Suprapubic skin (tissue), 4 donors: ENCODE data around the gene RAMACL.

Experiments
- CTCF ChIP-seq, 2 donors: fragments of 200-600 bp in 1 of 2; fragments of 450-650 bp in 1 of 2; sonication (generic) in 1 of 2; IDR thresholded peaks; one replicate each; pipeline ENCODE4 v1.5.1; 2016 to 2019; ENCODE audit warnings: antibody characterized with exemption in 2 of 2, mild to moderate bottlenecking in 1 of 2, moderate library complexity in 1 of 2
- EP300 ChIP-seq: sonication (generic); formaldehyde crosslinking; IDR thresholded peaks from one replicate; pipeline ENCODE4 v1.6.1; 2017; ENCODE audit warnings: antibody characterized with exemption
- POLR2AphosphoS5 ChIP-seq, 3 donors: sonication (generic); formaldehyde crosslinking; IDR thresholded peaks; one replicate each; pipeline ENCODE4 v1.6.1; 2017; ENCODE audit warnings: antibody characterized with exemption in 3 of 3

DNA sequence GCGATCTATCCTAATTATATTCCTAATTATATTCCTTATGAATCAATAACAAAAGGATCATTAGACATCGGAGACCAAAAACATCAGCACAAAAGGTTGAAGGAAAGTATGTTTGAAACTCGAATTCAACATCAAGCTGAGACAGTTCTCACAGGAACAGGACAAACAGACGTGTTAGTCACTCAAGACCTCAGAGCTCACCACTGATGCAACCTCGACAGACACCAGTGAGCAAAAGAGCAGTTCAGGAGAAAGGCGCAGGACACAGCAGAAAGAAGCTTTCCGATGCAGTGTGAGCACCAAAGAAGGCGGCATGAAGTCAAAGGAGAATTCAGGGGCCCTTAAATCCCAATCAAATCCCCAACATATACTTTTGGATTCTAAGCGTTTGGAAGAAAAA, 6.3 kb upstream of the RAMACL start:
- TF ChIP-seq CTCF (IDR thresholded peaks at IDR 0.05) (no peak), EP300 (no peak), POLR2AphosphoS5 (IDR thresholded peaks at IDR 0.05) (no peak)
